B cell (primary cell): ENCODE results near the gene GLT1D1.

Experiments used
- EZH2 ChIP-seq: IDR thresholded peaks from 2 replicates; pipeline ENCODE4 v1.6.1; 2012; ENCODE audit warnings: borderline replicate concordance, low read depth, mild to moderate bottlenecking, moderate library complexity, low read length; ENCODE audit not compliant: insufficient read depth, poor library complexity, severe bottlenecking
- TF ChIP-seq, protein P1 (sequence below): fragments of 200-600 bp; IDR thresholded peaks from one replicate; pipeline ENCODE4 v1.8.0; 2022; ENCODE audit warnings: antibody characterized with exemption, mild to moderate bottlenecking

DNA sequence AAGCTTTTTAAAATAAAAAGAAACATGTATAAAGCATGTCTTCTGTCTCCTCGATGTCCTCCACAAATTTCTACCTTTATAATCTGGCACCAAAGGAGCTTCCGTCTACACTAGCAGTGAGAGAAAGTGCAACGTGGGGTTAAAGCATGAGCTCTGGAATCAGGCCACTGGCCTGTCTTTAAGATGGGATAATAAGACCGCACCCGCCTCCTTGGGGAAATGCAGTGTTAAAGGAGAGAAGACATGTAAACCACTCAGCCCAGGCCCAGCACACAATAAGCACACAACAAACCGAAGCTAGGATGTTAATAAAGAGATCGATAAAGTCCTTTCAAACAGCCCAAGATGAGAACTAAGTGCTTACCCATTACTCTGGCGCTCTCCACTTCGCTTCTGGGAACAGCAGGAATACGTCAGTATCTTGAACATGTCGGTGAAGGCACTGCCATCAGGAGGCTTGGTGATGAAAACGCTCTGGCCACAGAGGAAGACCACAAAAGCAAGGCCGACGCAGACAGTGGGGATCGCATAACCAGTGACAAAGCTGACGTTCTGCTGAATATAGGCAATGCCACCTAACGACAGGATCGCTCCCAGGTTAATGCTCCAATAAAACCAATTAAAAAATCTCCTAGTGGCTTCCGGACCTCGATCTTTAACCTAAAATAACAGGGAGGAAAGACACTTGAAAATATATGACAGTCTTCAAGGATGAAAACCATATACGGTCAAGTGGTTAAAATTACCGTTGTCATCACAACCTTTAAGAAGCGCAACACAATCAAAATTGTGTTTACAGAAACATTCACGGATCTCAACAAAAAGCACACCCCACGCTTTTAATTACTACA is 38.6 kb upstream of the GLT1D1 start:
- TF ChIP-seq, protein P1, sequence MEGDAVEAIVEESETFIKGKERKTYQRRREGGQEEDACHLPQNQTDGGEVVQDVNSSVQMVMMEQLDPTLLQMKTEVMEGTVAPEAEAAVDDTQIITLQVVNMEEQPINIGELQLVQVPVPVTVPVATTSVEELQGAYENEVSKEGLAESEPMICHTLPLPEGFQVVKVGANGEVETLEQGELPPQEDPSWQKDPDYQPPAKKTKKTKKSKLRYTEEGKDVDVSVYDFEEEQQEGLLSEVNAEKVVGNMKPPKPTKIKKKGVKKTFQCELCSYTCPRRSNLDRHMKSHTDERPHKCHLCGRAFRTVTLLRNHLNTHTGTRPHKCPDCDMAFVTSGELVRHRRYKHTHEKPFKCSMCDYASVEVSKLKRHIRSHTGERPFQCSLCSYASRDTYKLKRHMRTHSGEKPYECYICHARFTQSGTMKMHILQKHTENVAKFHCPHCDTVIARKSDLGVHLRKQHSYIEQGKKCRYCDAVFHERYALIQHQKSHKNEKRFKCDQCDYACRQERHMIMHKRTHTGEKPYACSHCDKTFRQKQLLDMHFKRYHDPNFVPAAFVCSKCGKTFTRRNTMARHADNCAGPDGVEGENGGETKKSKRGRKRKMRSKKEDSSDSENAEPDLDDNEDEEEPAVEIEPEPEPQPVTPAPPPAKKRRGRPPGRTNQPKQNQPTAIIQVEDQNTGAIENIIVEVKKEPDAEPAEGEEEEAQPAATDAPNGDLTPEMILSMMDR, result no peak
- TF ChIP-seq EZH2, result no peak
